HepG2 (cell line): Measurements from ENCODE around the gene POC1A.

Source experiments
- CREM ChIP-seq, 2 experiments: sonication (generic) in 1 of 2; formaldehyde crosslinking in 1 of 2; IDR thresholded peaks; 2 replicates each; pipeline versions ENCODE4 v1.4.0 to v1.6.1; 2016 to 2020; ENCODE audit warnings: antibody characterized with exemption in 1 of 2, mild to moderate bottlenecking in 1 of 2, missing genetic modification reagents in 1 of 2
- SP140L ChIP-seq: sonication (generic); formaldehyde crosslinking; IDR thresholded peaks from 2 replicates; pipeline ENCODE4 v1.4.0; 2020; ENCODE audit warnings: missing genetic modification reagents, borderline replicate concordance
- ZNF564 ChIP-seq: sonication (generic); formaldehyde crosslinking; IDR thresholded peaks from 2 replicates; pipeline ENCODE4 v1.8.1; 2023; ENCODE audit warnings: mild to moderate bottlenecking, missing genetic modification reagents
- TF ChIP-seq, protein P1 (sequence below): sonication (generic); formaldehyde crosslinking; IDR thresholded peaks from 2 replicates; pipeline ENCODE4 v1.8.0; 2022; ENCODE audit warnings: missing genetic modification reagents, mild to moderate bottlenecking, moderate library complexity, borderline replicate concordance

DNA sequence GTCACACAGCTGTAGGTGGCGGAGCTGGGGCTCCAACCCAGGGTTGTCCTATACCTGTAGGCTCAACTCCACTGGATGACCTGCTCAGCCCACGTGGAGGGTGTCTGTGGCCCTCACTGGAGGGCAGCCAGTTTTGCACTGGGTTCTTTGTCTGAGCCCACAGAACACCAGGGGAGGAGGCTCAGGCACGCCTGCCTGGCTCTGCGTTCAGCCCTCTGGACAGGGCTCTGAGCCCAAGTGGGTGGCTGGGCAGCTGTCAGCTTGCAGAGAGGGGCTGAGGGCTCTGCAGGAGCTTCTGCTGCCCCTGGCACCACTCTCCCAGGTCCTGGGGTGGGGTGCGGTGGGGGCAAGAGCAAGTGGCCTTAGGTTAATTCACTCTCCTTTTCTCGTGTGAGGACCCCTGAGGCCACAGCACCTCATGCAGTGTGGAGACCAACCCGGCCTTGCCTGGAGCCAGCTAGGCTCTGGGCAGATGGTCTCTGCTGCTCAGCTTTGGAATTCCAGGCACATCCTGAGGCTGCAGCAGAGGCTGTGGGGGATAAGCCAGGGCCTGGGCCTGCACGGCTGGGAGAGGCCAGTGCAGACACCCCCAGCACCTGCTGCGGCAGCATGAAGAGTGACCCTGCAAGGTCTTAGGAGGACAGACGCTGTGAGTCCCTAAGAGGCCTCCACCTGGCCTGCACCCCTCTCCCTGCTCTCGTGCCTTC lies 121.4 kb downstream of the POC1A start:
- TF ChIP-seq, protein P1, sequence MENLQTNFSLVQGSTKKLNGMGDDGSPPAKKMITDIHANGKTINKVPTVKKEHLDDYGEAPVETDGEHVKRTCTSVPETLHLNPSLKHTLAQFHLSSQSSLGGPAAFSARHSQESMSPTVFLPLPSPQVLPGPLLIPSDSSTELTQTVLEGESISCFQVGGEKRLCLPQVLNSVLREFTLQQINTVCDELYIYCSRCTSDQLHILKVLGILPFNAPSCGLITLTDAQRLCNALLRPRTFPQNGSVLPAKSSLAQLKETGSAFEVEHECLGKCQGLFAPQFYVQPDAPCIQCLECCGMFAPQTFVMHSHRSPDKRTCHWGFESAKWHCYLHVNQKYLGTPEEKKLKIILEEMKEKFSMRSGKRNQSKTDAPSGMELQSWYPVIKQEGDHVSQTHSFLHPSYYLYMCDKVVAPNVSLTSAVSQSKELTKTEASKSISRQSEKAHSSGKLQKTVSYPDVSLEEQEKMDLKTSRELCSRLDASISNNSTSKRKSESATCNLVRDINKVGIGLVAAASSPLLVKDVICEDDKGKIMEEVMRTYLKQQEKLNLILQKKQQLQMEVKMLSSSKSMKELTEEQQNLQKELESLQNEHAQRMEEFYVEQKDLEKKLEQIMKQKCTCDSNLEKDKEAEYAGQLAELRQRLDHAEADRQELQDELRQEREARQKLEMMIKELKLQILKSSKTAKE (CRISPR knock-in tag), result no peak
- TF ChIP-seq SP140L (CRISPR knock-in tag) (no peak), CREM (IDR thresholded peaks at IDR 0.05) (no peak), CREM (CRISPR knock-in tag; IDR thresholded peaks at IDR 0.05) (no peak), ZNF564 (CRISPR knock-in tag) (no peak)
